ENCODE data around the gene VN1R5. TPM values are rescaled to one million over a fixed set of nuclear protein-coding genes. Genes with fewer than 3 reads are reported as not detected.
A peak's percentile ranks its signal among the peaks of the same experiment; 100 is the strongest.

Gene VN1R5
- total RNA-seq, 1 experiment from 2014 or later, result not detected

DNA sequence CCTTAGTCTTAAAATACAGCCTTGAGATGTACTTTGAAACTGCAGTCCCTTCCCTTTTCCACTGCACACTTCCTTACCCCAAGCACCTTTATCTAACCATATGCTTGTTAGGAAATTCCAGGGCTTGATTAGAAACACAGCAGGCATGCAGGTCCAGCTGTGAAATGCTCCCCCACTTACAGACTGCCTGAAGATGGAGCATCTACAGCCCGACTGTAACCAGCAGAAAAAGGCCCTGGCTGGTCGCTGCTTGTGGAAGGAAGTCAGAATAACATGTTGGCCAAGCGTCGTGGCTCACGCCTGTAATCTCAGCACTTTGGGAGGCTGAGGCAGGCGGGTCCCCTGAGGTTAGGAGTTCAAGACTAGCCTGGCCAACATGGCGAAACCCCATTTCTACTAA is 37.2 kb downstream of the VN1R5 start:
- peaks cover 71 to 77% of the 10 kb centered on the region in 2 experiments for H3K4me1 Mint-ChIP-seq
- H3K9me3 Mint-ChIP-seq, result peaks cover 0 to 4% of the 10 kb centered on the region in 2 experiments; a peak in 4 of 5 replicates
- no peak overlapping the region for H4K91ac ChIP-seq (ENCODE audit: insufficient read length, low read depth, low read length)
- no peak overlapping the region for H2AK5ac ChIP-seq (ENCODE audit: insufficient read length, low read length)
- H3K23me2 ChIP-seq (ENCODE audit: insufficient read length, low read depth, low read length, poor library complexity, severe bottlenecking), result no peaks in the 10 kb centered on the region
- no peaks in the 10 kb centered on the region for H4K20me1 ChIP-seq (ENCODE audit: control insufficient read depth, insufficient read depth, insufficient read length)
- TF ChIP-seq, protein P1, sequence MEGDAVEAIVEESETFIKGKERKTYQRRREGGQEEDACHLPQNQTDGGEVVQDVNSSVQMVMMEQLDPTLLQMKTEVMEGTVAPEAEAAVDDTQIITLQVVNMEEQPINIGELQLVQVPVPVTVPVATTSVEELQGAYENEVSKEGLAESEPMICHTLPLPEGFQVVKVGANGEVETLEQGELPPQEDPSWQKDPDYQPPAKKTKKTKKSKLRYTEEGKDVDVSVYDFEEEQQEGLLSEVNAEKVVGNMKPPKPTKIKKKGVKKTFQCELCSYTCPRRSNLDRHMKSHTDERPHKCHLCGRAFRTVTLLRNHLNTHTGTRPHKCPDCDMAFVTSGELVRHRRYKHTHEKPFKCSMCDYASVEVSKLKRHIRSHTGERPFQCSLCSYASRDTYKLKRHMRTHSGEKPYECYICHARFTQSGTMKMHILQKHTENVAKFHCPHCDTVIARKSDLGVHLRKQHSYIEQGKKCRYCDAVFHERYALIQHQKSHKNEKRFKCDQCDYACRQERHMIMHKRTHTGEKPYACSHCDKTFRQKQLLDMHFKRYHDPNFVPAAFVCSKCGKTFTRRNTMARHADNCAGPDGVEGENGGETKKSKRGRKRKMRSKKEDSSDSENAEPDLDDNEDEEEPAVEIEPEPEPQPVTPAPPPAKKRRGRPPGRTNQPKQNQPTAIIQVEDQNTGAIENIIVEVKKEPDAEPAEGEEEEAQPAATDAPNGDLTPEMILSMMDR (conservative IDR thresholded peaks at IDR 0.05), result no peak
- H3K23ac ChIP-seq (ENCODE audit: insufficient read length, low read depth, low read length), result no peak overlapping the region
- H3K27me3 Mint-ChIP-seq (ENCODE audit: low read depth), result no peaks in the 10 kb centered on the region
- H3K36me3 Mint-ChIP-seq (ENCODE audit: insufficient read depth in 1 of 3, low read depth in 3 of 3), result peaks cover 1 to 8% (median 8%) of the 10 kb centered on the region in 3 experiments; a peak in 5 of 7 replicates
- no peak overlapping the region for H3T11ph ChIP-seq (ENCODE audit: low read length)
- H3K27me3 ChIP-seq (ENCODE audit: insufficient read depth, low read length), result no peaks in the 10 kb centered on the region
- H3K14ac ChIP-seq (ENCODE audit: insufficient read depth, low read length), result no peak overlapping the region
- H3K79me2 ChIP-seq (ENCODE audit: insufficient read depth, low read length), result no peaks in the 10 kb centered on the region
- H2BK120ac ChIP-seq (ENCODE audit: low read depth, low read length, poor library complexity, severe bottlenecking), result no peak overlapping the region
- no peak overlapping the region for H3K27ac ChIP-seq (ENCODE audit: insufficient read length, low read depth, low read length)
- peaks cover 34% of the 10 kb centered on the region for H3K4me1 ChIP-seq (ENCODE audit: insufficient read depth, low read length)
- H2AFZ ChIP-seq (ENCODE audit: low read length), result no peak overlapping the region
- no peak overlapping the region for H2BK20ac ChIP-seq (ENCODE audit: low read depth, low read length, poor library complexity, severe bottlenecking)
- no peak overlapping the region; a peak in 2 of 7 replicates for H3K27ac Mint-ChIP-seq
- no peak overlapping the region for H3K4me2 ChIP-seq (ENCODE audit: insufficient read depth, insufficient read length, low read length)
- H3K79me1 ChIP-seq (ENCODE audit: insufficient read depth, low read depth, low read length, poor library complexity, severe bottlenecking), result no peaks in the 10 kb centered on the region
- peak overlapping the region in 1 of 2 experiments; percentile 55; a peak in 3 of 5 replicates for H3K4me3 Mint-ChIP-seq
- no peak overlapping the region for H2BK5ac ChIP-seq (ENCODE audit: insufficient read length, low read length)
- H3K9ac ChIP-seq (ENCODE audit: extremely low read depth, insufficient read length, low read length), result no peak overlapping the region
- H2BK12ac ChIP-seq (ENCODE audit: insufficient read length, low read depth, low read length), result no peak overlapping the region
- DNase-seq, result no peak
- H4K8ac ChIP-seq (replicated peaks; ENCODE audit: insufficient read length, low read depth, low read length), result no peak overlapping the region
- H2BK15ac ChIP-seq (ENCODE audit: low read depth, low read length), result no peak overlapping the region
- no peak overlapping the region for H4K5ac ChIP-seq (ENCODE audit: insufficient read length, low read depth, low read length)
- H3K56ac ChIP-seq (ENCODE audit: insufficient read length, low read depth, low read length), result no peak overlapping the region
- no peaks in the 10 kb centered on the region for H3K9me3 ChIP-seq (ENCODE audit: control insufficient read depth, low read depth, low read length)
- no peak overlapping the region for H3K18ac ChIP-seq (ENCODE audit: insufficient read length, low read depth, low read length)
- no peak overlapping the region for H3K4ac ChIP-seq (ENCODE audit: low read depth, low read length)
- WGBS (ENCODE audit: extremely low coverage, insufficient read length, low lambda C conversion rate), result no CpG with 5 or more reads among the region's 7 CpGs
